K562 (cell line): ENCODE measurements around the gene MCC. TPM values are rescaled to one million over a fixed set of nuclear protein-coding genes. Genes with fewer than 3 reads are reported as not detected.

Experiments
- ATAC-seq: fragments of 200-7000 bp; cut with Tn5 transposase; 3 replicates; pipeline ENCODE4 v1.9.1; 2020; ENCODE audit warnings: moderate library complexity
- BruUV-seq: library from RNA; stranded (reverse); fragments of 400-500 nt; replicated peaks from 2 replicates; lab custom pipeline; 2021; lab: Mats Ljungman, UMichigan
- CTCF ChIA-PET: fragments of 300-600 bp; formaldehyde crosslinking; extraction: SDS; loops from one replicate; lab custom pipeline; 2021; ENCODE audit warnings: low intra/inter-chr PET ratio; lab: Yijun Ruan, JAX
- POLR2A ChIA-PET: fragments of 300-600, 350-650 bp; sonication (Branson Sonifier 250); formaldehyde crosslinking; extraction: SDS; loops from one replicate; lab custom pipeline; 2021; ENCODE audit warnings: antibody characterized with exemption, inconsistent platforms; lab: Yijun Ruan, JAX
- DNase-seq, 4 experiments: peaks; one replicate each; pipeline versions ENCODE4 v3.0.0 to v3.0.0-alpha.2; 2011 to 2018; ENCODE audit warnings: low spot score in 3 of 4, mixed read lengths in 3 of 4; ENCODE audit errors: extremely low read depth in 1 of 4
- FAIRE-seq: peaks from 2 replicates; lab custom pipeline; 2011; peaks lifted over from hg19 to GRCh38; lab: Jason Lieb, UNC
- H2AFZ ChIP-seq: 2 replicates; pipeline ENCODE4 v1.6.0; 2011; ENCODE audit warnings: low read depth, low read length, control low read depth, inconsistent platforms
- H3K27ac ChIP-seq: fragments of 200-600 bp; 3 replicates; pipeline ENCODE4 v1.8.0; 2011; ENCODE audit warnings: low read depth, mild to moderate bottlenecking, control low read depth, inconsistent platforms, low read length, moderate library complexity, mixed read lengths; ENCODE audit errors: extremely low read depth
- H3K27me3 ChIP-seq, 2 experiments: fragments of 300-600 bp in 1 of 2; 2 replicates in 1 of 2; 3 replicates in 1 of 2; pipeline versions ENCODE4 v1.6.0 to v1.8.0; 2011; ENCODE audit warnings: inconsistent platforms in 2 of 2, low read length in 2 of 2, mild to moderate bottlenecking in 1 of 2, mixed read lengths in 1 of 2, moderate library complexity in 1 of 2; ENCODE audit not compliant: control insufficient read depth in 2 of 2, insufficient read depth in 2 of 2
- H3K36me3 ChIP-seq: fragments of 300-600 bp; 3 replicates; pipeline ENCODE4 v1.8.0; 2011; ENCODE audit warnings: mild to moderate bottlenecking, low read length, inconsistent platforms; ENCODE audit not compliant: control insufficient read depth, insufficient read depth
- H3K4me1 ChIP-seq, 2 experiments: fragments of 200-600 bp in 1 of 2; replicated peaks in 1 of 2; 2 replicates in 1 of 2; 3 replicates in 1 of 2; pipeline versions ENCODE4 v1.5.1 to v1.8.0; 2011; ENCODE audit warnings: inconsistent platforms in 2 of 2, low read length in 2 of 2, mild to moderate bottlenecking in 1 of 2, mixed read lengths in 1 of 2, moderate library complexity in 1 of 2; ENCODE audit not compliant: control insufficient read depth in 2 of 2, insufficient read depth in 2 of 2
- H3K4me2 ChIP-seq: 2 replicates; pipeline ENCODE4 v1.6.1; 2011; ENCODE audit warnings: low read length, control low read depth, inconsistent platforms, mixed read lengths; ENCODE audit not compliant: insufficient read depth
- H3K4me3 ChIP-seq: fragments of 200-600 bp; sonication (generic), shearing (Covaris generic); 2 replicates; pipeline ENCODE4 v1.5.1; 2016; ENCODE audit warnings: control low read depth, inconsistent platforms
- H3K79me2 ChIP-seq: fragments of 200-600 bp; 3 replicates; pipeline ENCODE4 v1.8.0; 2011; ENCODE audit warnings: low read length, inconsistent platforms; ENCODE audit not compliant: control insufficient read depth, insufficient read depth
- H3K9ac ChIP-seq, 2 experiments: 2 replicates each; pipeline versions ENCODE4 v1.6.0 to v1.6.1; 2011; ENCODE audit warnings: low read depth in 2 of 2, low read length in 2 of 2, control low read depth in 1 of 2, inconsistent platforms in 1 of 2, mild to moderate bottlenecking in 1 of 2, mixed read lengths in 1 of 2; ENCODE audit not compliant: insufficient read depth in 1 of 2
- H3K9me1 ChIP-seq: one replicate; pipeline ENCODE4 v1.6.0; 2011; ENCODE audit warnings: inconsistent platforms, mild to moderate bottlenecking, low read length, moderate library complexity; ENCODE audit not compliant: control insufficient read depth, insufficient read depth
- H3K9me3 ChIP-seq: replicated peaks from 2 replicates; pipeline ENCODE4 v1.5.1; 2011; ENCODE audit warnings: low read depth, low read length, inconsistent platforms; ENCODE audit not compliant: control insufficient read depth, insufficient read depth
- H4K20me1 ChIP-seq: replicated peaks from 2 replicates; pipeline ENCODE4 v1.6.1; 2011; ENCODE audit warnings: low read length, inconsistent platforms, mixed read lengths; ENCODE audit not compliant: control insufficient read depth, insufficient read depth
- ATF7 ChIP-seq: fragments of 450-650 bp; IDR thresholded peaks from 2 replicates; pipeline ENCODE4 v1.7.1; 2014; ENCODE audit warnings: mild to moderate bottlenecking, moderate library complexity
- BRD9 ChIP-seq: fragments of 450-650 bp; IDR thresholded peaks from 2 replicates; pipeline ENCODE4 v1.6.1; 2018; ENCODE audit warnings: low read depth; ENCODE audit not compliant: partially characterized antibody
- C11orf30 ChIP-seq: fragments of 450-650 bp; IDR thresholded peaks from 2 replicates; pipeline ENCODE4 v1.6.1; 2016; ENCODE audit warnings: low read depth, mild to moderate bottlenecking
- CBFA2T2 ChIP-seq: fragments of 450-650 bp; conservative IDR thresholded peaks from 2 replicates; pipeline ENCODE4 v1.6.1; 2017; ENCODE audit warnings: mild to moderate bottlenecking
- CBX8 ChIP-seq: fragments of 200-600 bp; sonication (generic); IDR thresholded peaks from 2 replicates; pipeline ENCODE4 v1.6.1; 2012; ENCODE audit warnings: borderline replicate concordance, mixed run types, low read depth, mild to moderate bottlenecking, moderate library complexity, mixed read lengths, low read length, control low read depth, inconsistent platforms; ENCODE audit not compliant: poor library complexity, severe bottlenecking; ENCODE audit errors: extremely low read depth
- FOXK2 ChIP-seq, 2 experiments: fragments of 450-650 bp; IDR thresholded peaks in 1 of 2; conservative IDR thresholded peaks in 1 of 2; 2 replicates each; pipeline ENCODE4 v1.6.1; 2016; ENCODE audit warnings: low read depth in 2 of 2, mild to moderate bottlenecking in 1 of 2
- HCFC1 ChIP-seq: IDR thresholded peaks from 2 replicates; pipeline ENCODE4 v1.6.1; 2012; ENCODE audit warnings: low read depth, low read length, improper control_type of control experiment
- RFX1 ChIP-seq: fragments of 450-650 bp; IDR thresholded peaks from 2 replicates; pipeline ENCODE4 v1.6.1; 2016; ENCODE audit warnings: mild to moderate bottlenecking, moderate library complexity
- RNF2 ChIP-seq: sonication (generic); IDR thresholded peaks from 2 replicates; pipeline ENCODE4 v1.6.1; 2016
- SMC3 ChIP-seq: conservative IDR thresholded peaks from 2 replicates; pipeline ENCODE4 v1.6.1; 2011; ENCODE audit warnings: low read depth, low read length, improper control_type of control experiment; ENCODE audit not compliant: insufficient read depth
- SNRNP70 ChIP-seq: fragments of 200-400 bp; formaldehyde crosslinking; optimal IDR thresholded peaks from 2 replicates; pipeline ENCODE3; 2017; ENCODE audit warnings: low read depth, low read length
- TBL1XR1 ChIP-seq, 2 experiments: IDR thresholded peaks; 2 replicates each; pipeline ENCODE4 v1.6.1; 2012; ENCODE audit warnings: improper control_type of control experiment in 2 of 2, low read length in 2 of 2, mild to moderate bottlenecking in 1 of 2
- ZKSCAN1 ChIP-seq: fragments of 150-350 bp; IDR thresholded peaks from 2 replicates; pipeline ENCODE4 v1.6.1; 2016; ENCODE audit warnings: low read depth, low read length
- ZNF146 ChIP-seq: IDR thresholded peaks from one replicate; pipeline ENCODE4 v1.6.1; 2018; ENCODE audit warnings: missing compliant biosample characterization; ENCODE audit not compliant: unreplicated experiment
- ZNF316 ChIP-seq: fragments of 450-650 bp; IDR thresholded peaks from 2 replicates; pipeline ENCODE4 v1.6.1; 2016
- ZNF561 ChIP-seq: fragments of 450-650 bp; formaldehyde crosslinking; conservative IDR thresholded peaks from 2 replicates; pipeline ENCODE4 v1.4.0; 2020; ENCODE audit warnings: mild to moderate bottlenecking, moderate library complexity
- ZNF644 ChIP-seq: fragments of 200-800 bp; sonication (Bioruptor generic); IDR thresholded peaks from 2 replicates; pipeline ENCODE4 v1.6.1; 2016; ENCODE audit warnings: low read depth, missing genetic modification characterization, missing compliant biosample characterization
- WGBS: fragments of 100-300 bp; shearing (Covaris generic); methylation state at CpG from one replicate; pipeline ENCODE4 v1.1.6; 2016; ENCODE audit warnings: low coverage, mixed read lengths; ENCODE audit not compliant: insufficient coverage; ENCODE audit errors: missing lambda C conversion rate; 5-methylcytosine and 5-hydroxymethylcytosine counted together
- in situ Hi-C: fragments of 300-500 bp; cut with MboI; formaldehyde crosslinking; loops from 4 replicates; pipeline ENCODE4 v1.15.0; 2018; ENCODE audit warnings: inconsistent platforms, mixed read lengths
- intact Hi-C: fragments of 100-400 bp; cut with micrococcal nuclease; formaldehyde crosslinking; loops from 2 replicates; pipeline ENCODE4 v1.14.2; 2022
- polyA plus RNA-seq, 8 experiments: library from polyadenylated mRNA; depleted of rRNA in 4 of 8; stranded (reverse) in 5 of 8; unstranded in 3 of 8; fragments of >200 nt; fragmentation: Nextera tagmentation in 2 of 8; fragmentation: Illumina TruSeq in 1 of 8; extraction: Ambion mirVana in 2 of 8; extraction: Trizol in 1 of 8; gene quantifications; 2 replicates each; pipeline versions ENCODE4 v1.2.1 to v1.2.3, GENCODE V29; 2011 to 2014; ENCODE audit warnings: inconsistent platforms in 1 of 8, missing spikeins in 1 of 8
- total RNA-seq, 7 experiments: library from RNA; depleted of rRNA in 6 of 7; stranded (reverse); fragments of >200 nt in 6 of 7; fragmentation: Illumina TruSeq in 2 of 7; extraction: Trizol in 2 of 7; gene quantifications; 2 replicates each; pipeline versions ENCODE4 v1.2.1 to v1.2.3, GENCODE V29; 2011 to 2021; ENCODE audit warnings: low replicate concordance in 1 of 7
- TF ChIP-seq, protein P1 (sequence below): fragments of 450-650 bp; IDR thresholded peaks from 2 replicates; pipeline ENCODE4 v1.6.1; 2018; ENCODE audit warnings: mild to moderate bottlenecking, low read depth; ENCODE audit not compliant: partially characterized antibody
- TF ChIP-seq, protein P2 (sequence below), 3 experiments: fragments of 200-800 bp in 1 of 3; fragments of 250-450 bp in 1 of 3; fragments of 450-650 bp in 1 of 3; sonication (Bioruptor Pico) in 1 of 3; sonication (Bioruptor generic) in 1 of 3; formaldehyde crosslinking in 1 of 3; IDR thresholded peaks; 2 replicates each; pipeline versions ENCODE4 v1.6.1 to v1.8.0; 2016 to 2022; ENCODE audit warnings: mild to moderate bottlenecking in 2 of 3, missing genetic modification characterization in 2 of 3, missing compliant biosample characterization in 1 of 3, moderate library complexity in 1 of 3

MCC gene
- total and polyA plus RNA-seq, 9 of the 15 experiments (the other 6 are each of a cell fraction or from before 2014, with no cell fraction given): 0.04 to 0.24 (median 0.06) TPM; not detected in 1

DNA sequence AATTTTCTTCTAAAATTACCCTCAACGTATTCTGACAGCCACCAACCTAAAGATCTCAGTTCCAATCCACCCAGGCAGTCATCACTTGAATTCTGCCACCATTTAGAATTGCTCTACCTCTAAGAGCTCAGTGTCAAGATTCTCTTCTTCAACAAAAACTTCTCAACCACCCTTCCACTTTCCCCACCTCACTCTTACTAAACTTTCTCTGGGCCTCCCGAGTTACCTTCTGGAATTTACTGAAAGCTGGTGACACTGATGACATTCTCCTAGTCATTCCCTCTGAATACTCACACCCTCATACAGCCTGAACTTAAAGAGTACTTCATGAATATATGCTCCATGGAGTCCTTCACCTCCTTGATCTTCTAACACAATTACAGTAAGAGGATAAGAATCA, 263.0 kb downstream of the MCC start (continued):
- TF ChIP-seq ZNF561: no peak
- TF ChIP-seq BRD9: no peak
- TF ChIP-seq RFX1: no peak
- no peak for TF ChIP-seq ZNF146 (CRISPR knock-in tag)
- TF ChIP-seq CBFA2T2: no peak
- TF ChIP-seq FOXK2 (conservative IDR thresholded peaks at IDR 0.05 in 1 of 2, IDR thresholded peaks at IDR 0.05 in 1 of 2; ENCODE audit: low read depth in 2 of 2): no peak
- no peak for TF ChIP-seq ZKSCAN1
- TF ChIP-seq CBX8: no peak
- TF ChIP-seq RNF2: no peak

DNA sequence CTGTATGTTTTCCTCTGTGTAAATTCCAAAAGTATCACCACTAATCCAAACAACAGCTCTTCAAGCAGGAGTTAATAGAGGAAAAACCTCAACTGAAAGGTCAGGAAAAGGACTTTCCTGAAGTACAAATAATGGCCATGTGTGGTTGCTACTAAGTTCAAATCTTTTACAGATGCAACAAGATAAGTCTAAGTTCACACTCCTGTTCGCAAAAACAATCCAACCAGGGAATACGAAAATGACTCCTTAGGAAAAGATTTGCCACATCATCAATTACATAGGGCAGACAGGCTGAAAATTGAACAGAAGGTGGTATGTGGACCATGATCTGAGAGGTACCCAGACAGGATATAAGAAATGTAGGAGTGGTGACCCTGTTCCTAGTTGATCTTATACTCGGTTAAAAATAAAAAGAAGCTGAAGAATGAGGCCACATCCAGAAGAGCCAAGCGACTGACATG, 263.6 kb downstream of the MCC start:
- Histone ChIP-seq H3K79me2 (no peaks in the 10 kb centered on the region), H3K4me3 (no peak overlapping the region), H3K9me3 (no peaks in the 10 kb centered on the region), H3K9ac (no peak overlapping the region), H3K9me1 (no peaks in the 10 kb centered on the region), H4K20me1 (no peaks in the 10 kb centered on the region), H3K4me2 (no peak overlapping the region), H3K36me3 (no peaks in the 10 kb centered on the region), H2AFZ (no peak overlapping the region), H3K27me3 (peaks cover 5 to 12% of the 10 kb centered on the region in 2 experiments), H3K27ac (no peak overlapping the region), H3K4me1 (no peaks in the 10 kb centered on the region)
- intact Hi-C loops (no loop called here), in situ Hi-C loops (no loop called here)
- no peak for ATAC-seq
- CTCF ChIA-PET: no interaction called here
- DNase-seq: no peak
- BruUV-seq: no TSS peak
- FAIRE-seq: no peak
- WGBS: 1% methylated on average over 4 of the region's 4 CpGs
- POLR2A ChIA-PET: interaction anchor here (0.9 kb wide), 1 partner anchor 20 kb away, joined by 3 read pairs; no protein-coding TSS in a partner anchor
- TF ChIP-seq ZNF316 (peak; percentile 50; the same call in 1 of the 2 replicates), C11orf30 (peak; percentile 35), TBL1XR1 (IDR thresholded peaks at IDR 0.05; ENCODE audit: low read length in 2 of 2) (no peak), SMC3 (no peak), ZNF644 (tag) (no peak), SNRNP70 (no peak), HCFC1 (no peak), ATF7 (no peak)
- TF ChIP-seq, protein P1, sequence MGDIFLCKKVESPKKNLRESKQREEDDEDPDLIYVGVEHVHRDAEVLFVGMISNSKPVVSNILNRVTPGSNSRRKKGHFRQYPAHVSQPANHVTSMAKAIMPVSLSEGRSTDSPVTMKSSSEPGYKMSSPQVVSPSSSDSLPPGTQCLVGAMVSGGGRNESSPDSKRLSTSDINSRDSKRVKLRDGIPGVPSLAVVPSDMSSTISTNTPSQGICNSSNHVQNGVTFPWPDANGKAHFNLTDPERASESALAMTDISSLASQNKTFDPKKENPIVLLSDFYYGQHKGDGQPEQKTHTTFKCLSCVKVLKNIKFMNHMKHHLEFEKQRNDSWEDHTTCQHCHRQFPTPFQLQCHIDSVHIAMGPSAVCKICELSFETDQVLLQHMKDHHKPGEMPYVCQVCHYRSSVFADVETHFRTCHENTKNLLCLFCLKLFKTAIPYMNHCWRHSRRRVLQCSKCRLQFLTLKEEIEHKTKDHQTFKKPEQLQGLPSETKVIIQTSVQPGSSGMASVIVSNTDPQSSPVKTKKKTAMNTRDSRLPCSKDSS: no peak
- TF ChIP-seq, protein P2, sequence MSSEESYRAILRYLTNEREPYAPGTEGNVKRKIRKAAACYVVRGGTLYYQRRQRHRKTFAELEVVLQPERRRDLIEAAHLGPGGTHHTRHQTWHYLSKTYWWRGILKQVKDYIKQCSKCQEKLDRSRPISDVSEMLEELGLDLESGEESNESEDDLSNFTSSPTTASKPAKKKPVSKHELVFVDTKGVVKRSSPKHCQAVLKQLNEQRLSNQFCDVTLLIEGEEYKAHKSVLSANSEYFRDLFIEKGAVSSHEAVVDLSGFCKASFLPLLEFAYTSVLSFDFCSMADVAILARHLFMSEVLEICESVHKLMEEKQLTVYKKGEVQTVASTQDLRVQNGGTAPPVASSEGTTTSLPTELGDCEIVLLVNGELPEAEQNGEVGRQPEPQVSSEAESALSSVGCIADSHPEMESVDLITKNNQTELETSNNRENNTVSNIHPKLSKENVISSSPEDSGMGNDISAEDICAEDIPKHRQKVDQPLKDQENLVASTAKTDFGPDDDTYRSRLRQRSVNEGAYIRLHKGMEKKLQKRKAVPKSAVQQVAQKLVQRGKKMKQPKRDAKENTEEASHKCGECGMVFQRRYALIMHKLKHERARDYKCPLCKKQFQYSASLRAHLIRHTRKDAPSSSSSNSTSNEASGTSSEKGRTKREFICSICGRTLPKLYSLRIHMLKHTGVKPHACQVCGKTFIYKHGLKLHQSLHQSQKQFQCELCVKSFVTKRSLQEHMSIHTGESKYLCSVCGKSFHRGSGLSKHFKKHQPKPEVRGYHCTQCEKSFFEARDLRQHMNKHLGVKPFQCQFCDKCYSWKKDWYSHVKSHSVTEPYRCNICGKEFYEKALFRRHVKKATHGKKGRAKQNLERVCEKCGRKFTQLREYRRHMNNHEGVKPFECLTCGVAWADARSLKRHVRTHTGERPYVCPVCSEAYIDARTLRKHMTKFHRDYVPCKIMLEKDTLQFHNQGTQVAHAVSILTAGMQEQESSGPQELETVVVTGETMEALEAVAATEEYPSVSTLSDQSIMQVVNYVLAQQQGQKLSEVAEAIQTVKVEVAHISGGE (CRISPR knock-in tag; IDR thresholded peaks at IDR 0.05): no peak
